Measurements from ENCODE around the gene OR1J1.

OR1J1 gene

DNA sequence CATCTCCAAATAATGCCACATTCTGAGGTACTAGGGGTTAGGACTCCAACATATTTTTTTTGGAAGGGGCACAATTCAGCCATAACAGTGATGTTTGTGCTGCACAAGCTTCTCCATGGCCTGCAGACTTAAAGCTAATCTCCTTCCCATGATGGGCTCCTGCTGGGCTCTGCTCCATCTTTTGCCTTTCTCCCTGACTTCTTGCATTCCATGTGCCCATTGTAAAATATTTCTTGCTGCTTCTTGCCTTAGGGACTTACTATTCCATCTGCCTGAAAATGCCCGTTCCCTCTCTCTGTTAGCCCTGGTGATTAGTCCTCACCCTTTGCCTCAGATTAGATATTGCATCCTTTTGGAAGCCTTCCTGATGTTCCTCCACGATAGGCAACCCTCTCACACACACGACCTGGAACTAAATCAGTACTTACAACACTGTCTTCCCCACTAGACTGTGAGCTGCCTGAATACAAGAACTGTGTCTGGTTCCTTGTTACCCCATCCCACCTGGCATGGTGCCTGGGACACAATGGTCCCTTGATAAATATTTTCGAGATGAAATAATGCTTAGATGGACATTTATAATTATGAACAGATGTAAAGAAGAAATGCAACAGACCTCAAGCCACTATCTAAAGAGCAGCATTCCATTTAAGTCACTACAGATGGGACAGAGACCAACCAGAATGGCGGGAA is 33.5 kb downstream of the OR1J1 start:
- no peak for DNase-seq

DNA sequence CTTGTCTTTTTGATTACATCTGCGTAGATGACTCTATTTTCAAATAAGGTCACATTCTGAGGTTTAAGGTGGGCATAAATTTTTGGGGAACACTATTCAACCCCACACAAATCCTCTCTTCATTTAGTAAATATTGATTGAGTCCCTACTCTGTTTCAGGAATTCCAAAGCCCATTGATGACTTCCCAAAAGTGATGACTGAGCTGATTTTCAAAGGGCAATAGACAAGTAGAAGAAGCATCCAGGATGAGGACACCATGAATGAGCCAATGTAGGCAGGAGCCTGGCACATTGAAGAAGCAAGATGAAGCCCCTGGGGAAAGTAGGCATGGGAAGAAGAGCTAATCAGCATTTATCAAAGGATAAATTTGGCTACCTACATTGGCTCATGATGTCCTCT is 35.2 kb downstream of the OR1J1 start:
- DNase-seq = no peak

All from CD4-positive, alpha-beta T cell treated with Interleukin-6 for 4 hours (primary cell).